Astrocyte (in vitro differentiated cells and primary cell): Measurements from ENCODE around the gene DNAJB9.

ENCODE experiments used
- CTCF ChIP-seq: IDR thresholded peaks from 2 replicates; pipeline ENCODE4 v1.5.1; 2011; ENCODE audit warnings: low read depth, mild to moderate bottlenecking, inconsistent platforms, low read length, moderate library complexity; ENCODE audit not compliant: insufficient read depth
- EZH2 ChIP-seq: IDR thresholded peaks from 2 replicates; pipeline ENCODE4 v1.6.1; 2012; ENCODE audit warnings: mild to moderate bottlenecking, low read length, inconsistent platforms; ENCODE audit not compliant: insufficient read depth

- no peak for TF ChIP-seq CTCF
- no peak for TF ChIP-seq EZH2
Observed at GRCh38 chr7:108537229-108537628, 32.4 kb upstream of the DNAJB9 start.
